Type B pancreatic cell (in vitro differentiated cells): Measurements from ENCODE around the gene CDKN2C. TPM values are rescaled to one million over a fixed set of nuclear protein-coding genes. Genes with fewer than 3 reads are reported as not detected.

Experiments used
- DNase-seq: peaks from one replicate; pipeline ENCODE4 v3.0.0; 2021; ENCODE audit warnings: mixed read lengths; ENCODE audit not compliant: unreplicated experiment; ENCODE audit errors: extremely low spot score
- H3K27ac Mint-ChIP-seq: 2 replicates; pipeline ENCODE4 v1.8.0; 2021; ENCODE audit warnings: mild to moderate bottlenecking, mixed read lengths
- H3K27me3 Mint-ChIP-seq: 2 replicates; pipeline ENCODE4 v1.8.0; 2021; ENCODE audit warnings: mixed read lengths
- H3K36me3 Mint-ChIP-seq: 2 replicates; pipeline ENCODE4 v1.8.0; 2021; ENCODE audit warnings: mixed read lengths
- H3K4me1 Mint-ChIP-seq: one replicate; pipeline ENCODE4 v1.8.0; 2021; ENCODE audit warnings: mixed read lengths; ENCODE audit not compliant: unreplicated experiment
- H3K4me3 Mint-ChIP-seq: 2 replicates; pipeline ENCODE4 v1.8.0; 2021; ENCODE audit warnings: mild to moderate bottlenecking, mixed read lengths
- H3K9me3 Mint-ChIP-seq: 2 replicates; pipeline ENCODE4 v1.8.0; 2021; ENCODE audit warnings: mixed read lengths
- CTCF ChIP-seq: fragments of 200-600 bp; sonication (generic); conservative IDR thresholded peaks from 2 replicates; pipeline ENCODE4 v1.5.0; 2021; ENCODE audit warnings: antibody characterized with exemption, mild to moderate bottlenecking
- total RNA-seq: library from RNA; stranded (reverse); gene quantifications from 2 replicates; pipeline ENCODE4 v1.2.1, GENCODE V29; 2021; ENCODE audit warnings: low replicate concordance

Gene CDKN2C
- total RNA-seq, 1 donor from 2014 or later = 1.5 TPM

DNA sequence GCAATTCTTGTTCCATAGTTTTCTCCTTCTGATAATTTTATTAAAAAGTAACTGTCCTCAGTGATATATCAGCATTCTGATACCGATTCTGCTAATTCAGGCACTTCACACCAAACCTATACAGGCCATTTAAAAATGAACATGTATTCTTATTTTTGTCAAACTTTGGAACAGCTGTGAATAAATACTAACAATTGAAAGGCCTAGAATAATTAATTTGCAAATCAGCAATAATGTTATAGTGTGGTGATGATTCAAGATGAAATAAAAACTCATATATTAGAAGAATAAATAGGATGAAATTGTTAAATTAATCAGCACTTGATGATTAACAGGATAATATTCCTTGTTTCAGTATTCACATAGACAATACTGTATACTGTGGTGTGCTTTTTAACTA is 9.9 kb downstream of the CDKN2C start:
- H3K9me3 Mint-ChIP-seq = no peaks in the 10 kb centered on the region
- H3K27ac Mint-ChIP-seq = no peak overlapping the region
- DNase-seq = no peak
- H3K4me1 Mint-ChIP-seq = peaks cover 7% of the 10 kb centered on the region
- H3K36me3 Mint-ChIP-seq = no peaks in the 10 kb centered on the region
- no peak overlapping the region for H3K4me3 Mint-ChIP-seq
- H3K27me3 Mint-ChIP-seq = peaks cover 92% of the 10 kb centered on the region
- TF ChIP-seq CTCF = no peak

- no peaks in the 10 kb centered on the region for H3K9me3 Mint-ChIP-seq
- TF ChIP-seq CTCF = no peak
- DNase-seq = no peak
- H3K36me3 Mint-ChIP-seq = no peaks in the 10 kb centered on the region
- no peak overlapping the region for H3K27ac Mint-ChIP-seq
- H3K4me3 Mint-ChIP-seq = no peak overlapping the region
- peaks cover 7% of the 10 kb centered on the region for H3K4me1 Mint-ChIP-seq
- H3K27me3 Mint-ChIP-seq = peaks cover 92% of the 10 kb centered on the region
Measured at GRCh38 chr1:50980505-50980904, 10.5 kb downstream of the CDKN2C start.

DNA sequence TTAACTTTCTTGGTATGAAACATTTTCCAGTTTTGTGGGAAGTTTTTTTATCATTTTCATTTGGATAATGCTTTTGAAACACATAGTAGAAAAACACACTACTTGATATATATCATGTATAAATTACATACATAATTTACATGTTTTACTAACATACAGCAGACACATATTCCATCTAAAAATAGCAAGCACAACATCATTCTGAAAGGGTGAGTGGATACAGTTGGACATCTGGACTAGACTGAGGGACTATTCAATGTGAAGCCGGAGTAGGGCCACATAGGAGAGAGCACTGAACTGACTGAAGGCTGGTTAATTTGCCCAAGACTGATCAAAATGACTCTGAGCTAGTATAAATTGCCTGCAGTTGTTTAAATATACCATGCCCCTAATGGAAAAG is 11.7 kb downstream of the CDKN2C start:
- no peak for DNase-seq
- Mint-ChIP-seq H3K4me3 (no peak overlapping the region), H3K27me3 (peaks cover 92% of the 10 kb centered on the region), H3K36me3 (no peaks in the 10 kb centered on the region), H3K27ac (no peak overlapping the region), H3K4me1 (peaks cover 7% of the 10 kb centered on the region), H3K9me3 (no peaks in the 10 kb centered on the region)
- TF ChIP-seq CTCF = no peak

DNA sequence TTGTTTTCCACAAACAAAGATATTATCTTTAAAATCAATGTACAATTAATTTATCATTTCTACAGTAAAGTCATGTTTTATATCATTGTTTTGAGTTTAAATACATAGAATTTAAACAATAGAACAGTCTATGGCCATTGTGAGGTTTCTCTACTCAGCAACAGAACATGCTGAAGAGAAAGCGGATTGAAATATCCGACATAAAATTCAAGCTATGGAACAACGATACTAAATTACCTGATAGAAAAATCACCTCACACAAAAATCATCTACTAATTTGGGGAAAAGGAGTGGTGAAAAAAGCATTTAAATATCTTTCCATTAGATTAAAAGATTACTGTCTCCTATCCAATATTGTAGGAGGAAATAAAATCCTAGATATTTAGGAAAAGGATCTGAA is 12.6 kb downstream of the CDKN2C start:
- no peak overlapping the region for H3K27ac Mint-ChIP-seq
- peaks cover 84% of the 10 kb centered on the region for H3K27me3 Mint-ChIP-seq
- H3K9me3 Mint-ChIP-seq = no peaks in the 10 kb centered on the region
- H3K36me3 Mint-ChIP-seq = no peaks in the 10 kb centered on the region
- H3K4me1 Mint-ChIP-seq = peaks cover 7% of the 10 kb centered on the region
- no peak overlapping the region for H3K4me3 Mint-ChIP-seq
- no peak for DNase-seq
- no peak for TF ChIP-seq CTCF

- H3K4me1 Mint-ChIP-seq = peaks cover 7% of the 10 kb centered on the region
Measured at GRCh38 chr1:50983219-50983802, 13.3 kb downstream of the CDKN2C start.

More at GRCh38 chr1:50983219-50983802, 13.3 kb downstream of the CDKN2C start:
- DNase-seq = no peak
- no peak overlapping the region for H3K27ac Mint-ChIP-seq
- peaks cover 80% of the 10 kb centered on the region for H3K27me3 Mint-ChIP-seq
- H3K4me3 Mint-ChIP-seq = no peak overlapping the region
- H3K36me3 Mint-ChIP-seq = no peaks in the 10 kb centered on the region
- no peaks in the 10 kb centered on the region for H3K9me3 Mint-ChIP-seq
- TF ChIP-seq CTCF = no peak
